ENCODE measurements around the gene CRABP2. TPM values are rescaled to one million over a fixed set of nuclear protein-coding genes. Genes with fewer than 3 reads are reported as not detected.

CRABP2 gene
- total RNA-seq, 2 donors from 2014 or later, result 1.5 TPM

- no peak for DNase-seq
- peak in 1 of 2 donors; percentile 29 for ATAC-seq
- intact Hi-C loops (cut with DNase I), result no loop called here
These were observed 41.2 kb downstream of the CRABP2 start for GRCh38 chr1:156664046-156664766.

GRCh38 chr1:156663178-156663577 lies 42.2 kb downstream of the CRABP2 start:
- peak; percentile 63 for DNase-seq
- ATAC-seq, result peak in 1 of 2 donors; percentile 3
- intact Hi-C loops (cut with DNase I), result no loop called here

- intact Hi-C loops (cut with DNase I), result no loop called here
- no peak for DNase-seq
These were observed 42.7 kb downstream of the CRABP2 start for GRCh38 chr1:156662800-156663055.

GRCh38 chr1:156662005-156662799 lies 43.2 kb downstream of the CRABP2 start:
- intact Hi-C loops (cut with DNase I), result no loop called here
- ATAC-seq (peak in 1 of 2 donors; percentile 1), DNase-seq (no peak)

More at GRCh38 chr1:156662800-156663055, 42.7 kb downstream of the CRABP2 start:
- no peak for ATAC-seq

GRCh38 chr1:156660752-156661112 lies 44.7 kb downstream of the CRABP2 start:
- intact Hi-C loops (cut with DNase I), result loop anchor here in 1 of 2 donors (1.0 kb wide), 1 partner anchor 17 kb away; the partner anchor contains the start of gene NES
- ATAC-seq, result no peak
- no peak for DNase-seq

- DNase-seq (peak; percentile 98), ATAC-seq (peak; percentile 78 to 87)
- intact Hi-C loops (cut with DNase I), result loop anchor here (1.0 to 2.0 kb wide), 3 partner anchors 17 to 33 kb away; partner anchors contain the start of gene NES (in 1 of the 2)
These were observed 45.2 kb downstream of the CRABP2 start for GRCh38 chr1:156659988-156660751.

GRCh38 chr1:156659661-156659987 lies 45.8 kb downstream of the CRABP2 start:
- no peak for DNase-seq
- no peak for ATAC-seq
- intact Hi-C loops (cut with DNase I), result loop anchor here in 1 of 2 donors (2.0 kb wide), 2 partner anchors 19 to 33 kb away; no protein-coding TSS in a partner anchor

GRCh38 chr1:156658945-156659574 lies 46.3 kb downstream of the CRABP2 start:
- ATAC-seq, result no peak
- intact Hi-C loops (cut with DNase I), result loop anchor here in 1 of 2 donors (2.0 kb wide), 2 partner anchors 20 to 32 kb away; no protein-coding TSS in a partner anchor
- DNase-seq, result peak; percentile 17

GRCh38 chr1:156658496-156658895 lies 46.9 kb downstream of the CRABP2 start:
- intact Hi-C loops (cut with DNase I), result loop anchor here in 1 of 2 donors (2.0 kb wide), 2 partner anchors 20 to 32 kb away; no protein-coding TSS in a partner anchor
- ATAC-seq, result no peak
- peak; percentile 29 for DNase-seq

GRCh38 chr1:156657741-156658319 lies 47.6 kb downstream of the CRABP2 start:
- DNase-seq (peak; percentile 20), ATAC-seq (no peak)
- intact Hi-C loops (cut with DNase I), result loop anchor here (2.0 kb wide), 4 partner anchors 21 to 271 kb away; no protein-coding TSS in a partner anchor

- intact Hi-C loops (cut with DNase I), result loop anchor here in 1 of 2 donors (2.0 kb wide), 2 partner anchors 28 to 270 kb away; no protein-coding TSS in a partner anchor
- peak; percentile 81 for DNase-seq
These were observed 48.3 kb downstream of the CRABP2 start for GRCh38 chr1:156656806-156657740.

GRCh38 chr1:156655904-156656516 lies 49.4 kb downstream of the CRABP2 start:
- DNase-seq (peak; percentile 5), ATAC-seq (no peak)
- intact Hi-C loops (cut with DNase I), result loop anchor here in 1 of 2 donors (2.0 kb wide), 2 partner anchors 27 to 269 kb away; no protein-coding TSS in a partner anchor

More at GRCh38 chr1:156656806-156657740, 48.3 kb downstream of the CRABP2 start:
- peak; percentile 36 to 42 for ATAC-seq

- intact Hi-C loops (cut with DNase I), result no loop called here
- DNase-seq, result peak; percentile 11
- no peak for ATAC-seq
These were observed 50.1 kb downstream of the CRABP2 start for GRCh38 chr1:156655151-156655903.

- intact Hi-C loops (cut with DNase I), result no loop called here
- no peak for ATAC-seq
- no peak for DNase-seq
These were observed 50.7 kb downstream of the CRABP2 start for GRCh38 chr1:156654700-156655099.

GRCh38 chr1:156652992-156653355 lies 52.4 kb downstream of the CRABP2 start:
- intact Hi-C loops (cut with DNase I), result no loop called here
- DNase-seq (no peak), ATAC-seq (no peak)

Measured in left cardiac atrium (tissue), 4 donors.